Spinal cord (tissue), 10 donors: ENCODE data around the gene ADAM23. TPM values are rescaled to one million over a fixed set of nuclear protein-coding genes. Genes with fewer than 3 reads are reported as not detected.
A peak's percentile ranks its signal among the peaks of the same experiment; 100 is the strongest.

ENCODE experiments used
- DNase-seq, 6 donors: peaks; one replicate each; pipeline versions ENCODE4 v3.0.0 to v3.0.0-alpha.2; 2013 to 2015; ENCODE audit warnings: low spot score in 6 of 6, low read depth in 4 of 6
- H3K27ac ChIP-seq: one replicate; pipeline ENCODE4 v1.5.1; 2013; ENCODE audit warnings: low read depth, low read length, control low read depth
- H3K27me3 ChIP-seq: one replicate; pipeline ENCODE4 v1.6.1; 2013; ENCODE audit warnings: low read length; ENCODE audit not compliant: control insufficient read depth, insufficient read depth
- H3K36me3 ChIP-seq: one replicate; pipeline ENCODE4 v1.6.1; 2013; ENCODE audit warnings: low read length; ENCODE audit not compliant: control insufficient read depth, insufficient read depth
- H3K4me1 ChIP-seq: one replicate; pipeline ENCODE4 v1.6.1; 2013; ENCODE audit warnings: low read length; ENCODE audit not compliant: control insufficient read depth, insufficient read depth
- H3K4me3 ChIP-seq: one replicate; pipeline ENCODE4 v1.5.1; 2013; ENCODE audit warnings: low read depth, low read length, control low read depth
- H3K9me3 ChIP-seq: one replicate; pipeline ENCODE4 v1.6.1; 2013; ENCODE audit warnings: low read length; ENCODE audit not compliant: control insufficient read depth, insufficient read depth
- WGBS: methylation state at CpG from one replicate; pipeline ENCODE4 v1.1.5; 2013; ENCODE audit warnings: missing lambda C conversion rate; ENCODE audit not compliant: insufficient coverage; 5-methylcytosine and 5-hydroxymethylcytosine counted together
- polyA plus RNA-seq, 2 donors: library from polyadenylated mRNA; unstranded; fragments of 120-200 nt; gene quantifications; one replicate each; pipeline ENCODE4 v1.2.1, GENCODE V29; 2013; ENCODE audit not compliant: insufficient read length in 2 of 2
- total RNA-seq, 2 donors: library from RNA; depleted of rRNA in 1 of 2; stranded (reverse); fragments of 120-200 nt in 1 of 2; fragments of >200 nt in 1 of 2; gene quantifications; one replicate each; pipeline versions ENCODE4 v1.2.3 to v1.2.4, GENCODE V29; 2013 to 2014
- donor health status: healthy.

ADAM23 gene
- total and polyA plus RNA-seq, 4 donors: 15.7 to 54.3 (median 51.3) TPM

GRCh38 chr2:206543073-206543472 is 99.7 kb downstream of the ADAM23 start:
- DNase-seq: no peak
- WGBS: 100% methylated on average over 1 of the region's 2 CpGs
- no peaks in the 10 kb centered on the region for H3K4me1 ChIP-seq
- H3K4me3 ChIP-seq: no peak overlapping the region
- no peaks in the 10 kb centered on the region for H3K27me3 ChIP-seq
- H3K9me3 ChIP-seq: no peaks in the 10 kb centered on the region
- H3K27ac ChIP-seq: no peak overlapping the region
- no peaks in the 10 kb centered on the region for H3K36me3 ChIP-seq

GRCh38 chr2:206548383-206548782 is 105.1 kb downstream of the ADAM23 start:
- Histone ChIP-seq H3K27me3 (no peaks in the 10 kb centered on the region), H3K4me3 (no peak overlapping the region), H3K9me3 (no peaks in the 10 kb centered on the region), H3K36me3 (peaks cover 2% of the 10 kb centered on the region), H3K27ac (no peak overlapping the region), H3K4me1 (no peaks in the 10 kb centered on the region)
- no peak for DNase-seq
- WGBS: no CpG with 5 or more reads among the region's 5 CpGs

GRCh38 chr2:206555721-206556120 is 112.4 kb downstream of the ADAM23 start:
- H3K9me3 ChIP-seq: no peaks in the 10 kb centered on the region
- H3K27me3 ChIP-seq: no peaks in the 10 kb centered on the region
- H3K4me3 ChIP-seq: no peak overlapping the region
- H3K4me1 ChIP-seq: no peaks in the 10 kb centered on the region
- DNase-seq: peak in 1 of 6 donors; percentile 7
- H3K27ac ChIP-seq: no peak overlapping the region
- H3K36me3 ChIP-seq: peaks cover under 1% of the 10 kb centered on the region

GRCh38 chr2:206556357-206556949 is 113.1 kb downstream of the ADAM23 start:
- Histone ChIP-seq H3K4me1 (no peaks in the 10 kb centered on the region), H3K9me3 (no peaks in the 10 kb centered on the region), H3K27ac (no peak overlapping the region), H3K36me3 (no peaks in the 10 kb centered on the region), H3K4me3 (no peak overlapping the region), H3K27me3 (no peaks in the 10 kb centered on the region)
- peak in 5 of 6 donors; percentile 5 to 77 (median 17) for DNase-seq
- no CpG with 5 or more reads among the region's 5 CpGs for WGBS

GRCh38 chr2:206557321-206557720 is 114.0 kb downstream of the ADAM23 start:
- Histone ChIP-seq H3K27ac (no peak overlapping the region), H3K4me3 (no peak overlapping the region), H3K36me3 (no peaks in the 10 kb centered on the region), H3K4me1 (no peaks in the 10 kb centered on the region), H3K9me3 (no peaks in the 10 kb centered on the region), H3K27me3 (no peaks in the 10 kb centered on the region)
- 100% methylated on average over 2 of the region's 4 CpGs for WGBS
- DNase-seq: no peak

- DNase-seq: no peak
- H3K9me3 ChIP-seq: no peaks in the 10 kb centered on the region
- no peaks in the 10 kb centered on the region for H3K4me1 ChIP-seq
- no peak overlapping the region for H3K27ac ChIP-seq
- no peaks in the 10 kb centered on the region for H3K27me3 ChIP-seq
- WGBS: no CpG with 5 or more reads among the region's 2 CpGs
- H3K4me3 ChIP-seq: no peak overlapping the region
- H3K36me3 ChIP-seq: no peaks in the 10 kb centered on the region
Measured at GRCh38 chr2:206558492-206558891, 115.2 kb downstream of the ADAM23 start.

GRCh38 chr2:206561962-206562361 is 118.6 kb downstream of the ADAM23 start:
- Histone ChIP-seq H3K9me3 (no peaks in the 10 kb centered on the region), H3K36me3 (peaks cover 2% of the 10 kb centered on the region), H3K27me3 (no peaks in the 10 kb centered on the region), H3K4me1 (no peaks in the 10 kb centered on the region), H3K27ac (no peak overlapping the region), H3K4me3 (no peak overlapping the region)
- WGBS: 100% methylated on average over 1 of the region's 1 CpG
- DNase-seq: no peak

GRCh38 chr2:206562375-206562774 is 119.0 kb downstream of the ADAM23 start:
- Histone ChIP-seq H3K4me1 (no peaks in the 10 kb centered on the region), H3K36me3 (peaks cover 2% of the 10 kb centered on the region), H3K27ac (no peak overlapping the region), H3K9me3 (no peaks in the 10 kb centered on the region), H3K4me3 (no peak overlapping the region), H3K27me3 (no peaks in the 10 kb centered on the region)
- no CpG with 5 or more reads among the region's 2 CpGs for WGBS
- no peak for DNase-seq

- Histone ChIP-seq H3K27me3 (no peaks in the 10 kb centered on the region), H3K4me3 (no peak overlapping the region), H3K36me3 (peaks cover 2% of the 10 kb centered on the region), H3K9me3 (no peaks in the 10 kb centered on the region), H3K27ac (no peak overlapping the region), H3K4me1 (no peaks in the 10 kb centered on the region)
- DNase-seq: no peak
- WGBS: no CpG with 5 or more reads among the region's 2 CpGs
Measured at GRCh38 chr2:206563374-206563773, 120.0 kb downstream of the ADAM23 start.

GRCh38 chr2:206565666-206566065 is 122.3 kb downstream of the ADAM23 start:
- WGBS: no CpG with 5 or more reads among the region's 4 CpGs
- Histone ChIP-seq H3K27ac (no peak overlapping the region), H3K4me3 (no peak overlapping the region), H3K36me3 (peaks cover 2% of the 10 kb centered on the region), H3K4me1 (no peaks in the 10 kb centered on the region), H3K9me3 (no peaks in the 10 kb centered on the region), H3K27me3 (no peaks in the 10 kb centered on the region)
- no peak for DNase-seq
